Ramos (cell line): Measurements from ENCODE around the gene CERS1.

Source experiments
- in situ Hi-C: fragments of 300-500 bp; cut with MboI; formaldehyde crosslinking; loops from one replicate; pipeline ENCODE4 v1.14.3; 2022; ENCODE audit warnings: low sequenced_read_pairs; ENCODE audit not compliant: unreplicated experiment

Gene CERS1

DNA sequence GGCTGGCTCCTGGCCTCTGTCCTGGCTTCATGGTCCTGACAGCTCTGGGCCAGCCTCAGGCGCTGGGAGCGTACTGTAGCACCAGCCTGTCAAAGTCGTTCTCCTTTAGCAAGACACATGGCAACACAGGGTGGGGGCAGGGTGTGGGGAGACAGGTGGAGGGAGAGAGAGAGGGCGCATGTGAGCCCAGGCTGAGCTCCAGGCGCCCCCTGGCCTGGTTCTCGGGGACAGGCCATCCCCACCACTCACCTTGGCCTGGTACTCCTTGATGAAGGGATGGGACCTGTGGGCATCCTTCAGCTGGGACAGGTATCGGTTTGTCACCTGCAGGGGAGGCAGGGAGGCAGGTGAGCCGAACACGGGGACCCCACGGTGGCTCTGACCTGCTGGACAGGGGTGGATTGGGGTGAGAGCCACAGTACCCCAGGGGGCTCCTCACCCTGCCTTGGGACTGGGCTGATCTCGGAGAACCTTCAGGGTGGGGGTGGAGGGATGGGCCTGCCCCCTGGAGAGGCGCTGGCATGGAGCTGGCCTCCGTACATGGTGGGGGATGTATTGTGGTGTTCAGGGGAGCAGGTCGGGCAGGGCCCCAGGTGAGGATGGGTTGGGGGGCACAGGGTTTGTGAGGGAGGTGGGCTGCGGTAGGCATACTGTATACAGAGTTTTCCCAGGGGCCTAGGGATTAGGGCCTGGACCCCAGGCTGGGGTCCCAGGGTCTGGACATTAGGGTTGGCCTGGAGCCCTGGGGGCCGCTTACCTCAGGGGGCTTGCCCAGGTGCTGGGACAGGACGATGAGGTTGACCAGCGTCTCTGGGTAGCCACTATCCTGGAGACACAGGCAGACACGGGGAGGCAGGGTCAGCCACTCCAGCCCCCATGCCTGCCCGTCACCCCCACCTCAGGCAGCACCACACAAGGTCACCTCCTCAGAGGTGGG, 3.9 kb upstream of the CERS1 start:
- in situ Hi-C loops, result no loop called here

DNA sequence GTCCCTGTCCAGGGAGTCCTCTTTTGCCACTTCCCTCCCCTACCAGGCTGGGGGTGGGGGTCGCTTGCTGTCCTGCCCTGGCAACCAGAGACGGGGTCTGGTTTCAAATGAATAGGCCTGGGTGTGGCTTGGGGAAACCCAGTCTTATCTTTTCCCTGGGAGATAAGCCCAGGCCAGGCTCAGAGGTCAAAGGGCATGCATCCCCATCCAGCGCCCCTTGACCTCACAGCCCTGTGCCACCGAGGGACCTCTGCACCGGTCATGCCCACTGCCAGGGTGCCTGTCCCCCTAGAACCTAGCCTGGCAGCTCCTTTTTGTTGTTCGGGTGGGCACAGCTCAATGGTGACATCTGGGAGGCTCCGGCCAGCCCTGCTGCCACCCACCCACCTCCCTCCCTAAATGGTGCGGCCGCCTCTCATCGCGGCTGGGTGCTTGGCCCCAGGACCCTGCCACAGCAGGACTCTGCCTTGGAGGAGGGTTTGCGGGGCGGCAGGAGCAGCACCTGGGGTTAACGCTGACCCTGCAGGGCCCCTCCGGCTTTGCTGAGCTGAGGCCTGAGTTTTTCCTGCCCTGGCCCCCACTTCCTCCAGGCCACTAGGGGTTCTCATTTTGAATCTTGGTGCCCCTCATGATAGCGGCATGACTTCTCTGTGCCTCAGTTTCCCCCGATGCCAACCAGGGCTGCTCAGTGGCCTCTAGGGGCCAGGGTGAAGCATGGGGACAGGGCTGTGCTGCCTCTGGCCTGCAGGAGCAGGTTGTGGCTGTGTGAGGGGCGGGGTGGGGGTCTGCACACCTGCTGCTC, 2.9 kb upstream of the CERS1 start:
- in situ Hi-C loops, result no loop called here

DNA sequence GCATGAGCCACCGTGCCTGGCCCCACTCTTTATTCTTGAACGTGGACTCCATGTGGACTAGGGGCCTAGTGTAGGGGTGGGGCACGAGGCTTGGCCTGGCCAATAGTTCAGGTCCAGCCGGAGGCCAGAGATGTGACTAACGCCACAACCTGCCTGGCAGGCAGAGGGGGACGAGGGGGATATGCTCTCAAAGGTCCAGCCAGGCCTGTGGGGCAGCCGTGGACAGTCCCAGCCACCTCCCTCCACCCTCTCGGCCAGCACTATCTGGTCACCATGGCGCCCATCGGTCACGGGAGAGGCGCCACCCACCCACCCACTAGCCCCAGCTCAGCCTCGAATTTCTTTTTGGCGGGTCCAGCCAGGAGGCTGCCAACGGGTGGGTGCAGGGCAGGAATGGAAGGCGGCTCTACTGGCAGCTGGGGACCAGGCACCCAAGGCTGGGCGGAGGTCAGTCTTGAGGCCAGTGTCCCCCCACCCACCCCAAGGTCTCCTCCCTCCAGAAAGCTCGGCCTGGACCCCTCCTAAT, 2.2 kb upstream of the CERS1 start:
- in situ Hi-C loops, result no loop called here

DNA sequence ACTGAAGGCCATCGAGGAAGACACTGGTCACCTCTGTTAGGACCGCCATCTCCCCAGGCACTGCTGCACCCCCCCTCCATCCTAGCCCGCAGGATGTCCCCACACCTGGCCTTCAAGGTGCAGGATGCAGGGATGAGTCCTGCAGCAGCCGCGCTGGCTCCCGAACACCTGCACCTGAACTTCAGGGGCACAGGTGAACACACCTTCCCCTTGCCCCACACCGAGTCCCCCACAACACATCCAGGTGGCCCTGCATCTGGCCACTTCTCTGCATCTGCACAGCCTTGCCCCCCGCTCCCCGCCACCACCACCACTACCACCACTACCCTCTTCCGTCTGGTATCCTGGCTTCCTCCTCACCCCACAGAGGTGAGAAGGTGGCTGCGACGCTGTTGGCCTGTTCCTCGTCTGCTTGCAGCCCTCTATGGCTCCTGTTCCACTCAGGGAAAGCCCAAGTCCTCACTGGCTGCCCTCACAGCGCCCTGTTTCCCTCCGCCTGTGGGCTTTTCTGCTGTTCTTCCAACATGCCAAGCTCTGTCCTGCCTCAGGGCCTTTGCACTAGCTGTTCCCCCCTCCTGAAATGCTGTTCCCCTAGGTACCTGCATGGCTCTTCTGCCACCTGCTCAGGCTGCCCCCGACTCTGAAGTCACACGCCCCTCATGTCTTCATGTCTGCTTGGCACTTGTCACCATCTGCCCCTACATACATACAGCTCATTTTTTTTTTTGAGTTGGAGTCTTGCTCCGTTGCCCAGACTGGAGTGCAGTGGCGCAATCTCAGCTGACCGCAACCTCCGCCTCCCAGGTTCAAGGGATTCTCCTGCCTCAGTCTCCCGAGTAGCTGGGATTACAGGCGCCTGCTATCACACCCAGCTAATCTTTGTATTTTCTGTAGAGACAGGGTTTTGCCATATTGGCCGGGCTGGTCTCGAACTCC, 1.4 kb upstream of the CERS1 start:
- in situ Hi-C loops, result no loop called here

DNA sequence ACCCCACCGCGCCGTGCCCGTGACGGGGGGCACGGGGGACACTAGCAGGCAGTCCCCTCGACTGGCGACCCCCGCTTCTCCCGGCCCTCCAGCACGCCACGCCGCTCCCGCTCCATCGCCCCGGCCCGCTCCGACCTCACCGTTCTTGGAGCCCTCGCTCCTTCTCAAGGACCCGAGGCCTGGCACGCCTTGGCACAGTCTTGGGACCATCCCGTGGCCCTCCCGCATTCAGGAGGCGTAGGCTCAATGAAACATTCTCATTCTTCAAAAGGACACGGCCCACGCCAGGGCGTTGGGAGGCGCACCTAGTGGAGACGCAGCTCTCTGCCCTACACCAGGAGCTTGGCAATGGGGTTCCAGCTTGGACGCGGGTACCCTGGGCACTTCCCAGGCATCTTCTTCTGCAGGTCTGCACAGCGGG, 473 bp upstream of the CERS1 start:
- in situ Hi-C loops, result no loop called here

DNA sequence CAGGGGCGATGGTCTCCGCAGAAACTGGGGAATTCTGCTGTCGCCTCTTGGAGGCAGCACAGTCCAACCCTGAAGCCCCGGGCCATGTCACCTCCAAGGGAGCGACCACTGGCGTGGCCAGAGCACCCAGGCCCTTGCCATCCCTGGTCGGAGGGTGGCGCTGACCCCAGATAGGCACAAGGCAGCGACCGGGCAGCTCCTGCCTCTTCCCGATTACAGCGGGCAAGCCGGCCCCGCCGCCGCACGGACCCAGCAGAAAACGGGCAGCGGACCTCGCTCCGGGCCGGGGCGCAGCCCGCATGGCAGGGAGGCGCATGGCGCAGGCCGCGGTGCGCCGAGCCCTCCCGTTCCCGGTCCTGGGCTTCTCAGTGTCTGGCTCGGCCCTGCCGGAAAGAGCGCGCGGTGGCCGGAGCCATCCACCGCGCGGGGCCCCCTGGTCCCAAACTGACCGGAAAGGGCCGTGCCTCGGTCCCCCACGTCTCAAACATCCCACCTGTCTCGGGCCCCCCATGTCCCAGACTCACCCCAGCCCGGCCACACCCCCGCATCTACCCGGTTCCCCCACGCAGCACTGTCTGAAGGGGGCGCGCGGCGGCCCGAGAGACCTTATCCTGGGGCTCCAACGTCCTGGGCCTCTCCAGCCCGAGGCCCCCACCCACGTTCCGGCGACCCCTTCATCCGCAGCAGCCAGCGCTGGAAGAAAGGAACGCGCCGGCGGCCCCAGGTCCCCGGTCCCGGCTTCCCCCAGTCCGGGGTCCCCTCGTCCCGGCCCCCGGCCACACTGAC, 727 bp downstream of the CERS1 start:
- in situ Hi-C loops, result no loop called here

DNA sequence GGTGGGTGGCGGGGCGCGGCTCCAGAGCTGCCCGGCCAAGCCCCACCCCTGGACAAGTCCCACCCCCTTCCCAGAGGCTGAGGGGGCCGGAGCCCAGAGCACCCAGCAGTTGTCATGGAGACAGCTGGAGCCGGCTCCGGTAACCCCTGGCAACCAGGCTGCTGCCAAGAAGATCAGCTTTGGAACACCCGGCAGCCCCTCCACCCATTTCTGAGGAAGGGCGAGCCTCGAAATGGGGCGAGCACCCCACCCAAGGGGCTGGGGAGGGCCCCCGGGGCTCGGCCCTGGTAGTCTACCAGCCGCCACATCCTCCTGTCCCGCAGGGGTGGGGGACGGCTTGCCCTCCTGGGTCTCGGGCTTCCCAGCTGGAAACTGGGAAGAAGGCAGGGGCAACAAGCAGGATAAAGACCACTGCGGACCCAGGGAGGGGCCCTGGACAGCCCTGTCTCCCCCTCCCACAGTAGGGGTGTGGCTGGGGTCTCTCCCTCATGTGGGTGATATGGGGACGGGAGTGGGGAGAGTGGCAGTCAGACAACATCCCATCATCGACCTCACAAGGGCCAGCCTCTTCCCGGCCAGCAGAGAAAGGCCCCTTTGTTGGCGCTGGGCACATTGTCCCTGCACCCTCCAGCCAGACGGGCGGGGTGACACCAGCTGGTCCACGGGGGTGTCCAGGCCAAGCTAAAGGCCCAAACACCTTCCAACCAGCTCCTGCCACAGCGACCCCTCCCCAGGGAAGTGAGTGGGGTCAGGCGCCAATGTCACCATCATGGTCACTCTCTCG, 1.5 kb downstream of the CERS1 start:
- in situ Hi-C loops, result no loop called here

DNA sequence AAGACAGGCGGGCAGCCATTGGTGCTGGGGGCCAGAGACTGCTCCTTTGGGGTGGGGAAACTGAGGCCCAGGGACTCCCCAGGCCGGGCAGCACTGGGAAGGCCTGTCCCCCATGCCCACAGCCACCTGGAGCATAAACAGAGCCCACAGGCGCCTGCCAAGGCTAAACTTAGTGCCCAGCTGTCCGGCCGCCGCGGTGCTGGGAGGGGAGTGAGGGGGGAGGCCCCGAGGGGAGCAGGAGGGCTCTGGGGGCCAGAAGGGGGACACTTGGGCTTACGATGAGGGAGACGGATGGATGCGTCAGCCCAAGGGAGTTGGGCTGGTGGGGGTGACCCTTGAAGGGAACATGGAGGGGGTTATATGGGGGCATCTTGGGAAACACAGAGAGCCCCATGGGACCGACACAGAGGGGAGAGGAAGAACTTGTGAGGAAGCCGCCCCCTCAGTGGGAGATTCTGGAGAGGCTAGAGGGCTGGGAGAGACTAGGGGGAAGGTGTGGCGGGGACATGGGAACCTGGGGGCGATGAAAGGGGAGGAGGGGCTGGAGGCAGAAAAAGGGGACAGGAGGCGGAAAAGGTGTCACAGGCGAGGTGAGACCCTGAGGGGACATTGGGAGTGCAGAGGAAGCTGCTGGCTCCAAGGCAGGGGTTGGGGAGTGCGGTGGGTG, 2.2 kb downstream of the CERS1 start:
- in situ Hi-C loops, result no loop called here

DNA sequence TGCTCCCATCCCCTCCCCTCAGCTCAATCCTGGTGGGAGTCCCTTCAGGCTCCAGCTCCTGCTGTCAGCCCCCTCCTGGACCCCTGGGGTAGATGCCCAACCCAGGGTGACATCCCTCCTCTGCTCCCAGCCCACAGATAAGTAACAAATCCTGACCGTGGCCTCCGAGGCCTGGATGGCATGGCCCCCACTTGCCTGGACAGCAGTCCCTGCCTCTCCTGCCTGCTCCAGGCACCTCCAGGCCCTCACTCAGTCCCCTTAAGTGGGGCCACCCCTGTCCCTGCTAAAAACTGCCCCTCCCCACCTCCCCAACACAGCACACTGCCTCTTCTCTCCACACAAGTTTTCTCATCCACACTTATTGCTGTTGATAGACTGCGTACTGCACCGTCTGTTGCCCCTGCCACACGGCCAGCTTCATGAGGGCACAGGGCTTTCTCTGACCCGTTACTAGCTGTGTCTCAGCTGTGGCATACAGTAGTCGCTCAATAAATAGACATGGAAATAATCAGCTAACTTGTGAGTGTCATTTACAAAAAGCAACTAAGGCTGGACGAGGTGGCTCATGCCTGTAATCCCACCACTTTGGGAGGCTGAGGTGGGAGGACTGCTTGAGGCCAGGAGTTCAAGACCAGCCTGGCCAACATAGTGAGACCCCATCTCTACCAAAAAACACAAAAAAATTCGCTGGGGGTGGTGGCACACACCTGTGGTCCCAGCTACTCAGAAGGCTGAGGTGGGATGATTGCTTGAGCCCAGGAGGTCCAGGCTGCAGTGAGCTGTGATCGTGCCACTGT, 5.8 kb downstream of the CERS1 start:
- in situ Hi-C loops, result no loop called here

DNA sequence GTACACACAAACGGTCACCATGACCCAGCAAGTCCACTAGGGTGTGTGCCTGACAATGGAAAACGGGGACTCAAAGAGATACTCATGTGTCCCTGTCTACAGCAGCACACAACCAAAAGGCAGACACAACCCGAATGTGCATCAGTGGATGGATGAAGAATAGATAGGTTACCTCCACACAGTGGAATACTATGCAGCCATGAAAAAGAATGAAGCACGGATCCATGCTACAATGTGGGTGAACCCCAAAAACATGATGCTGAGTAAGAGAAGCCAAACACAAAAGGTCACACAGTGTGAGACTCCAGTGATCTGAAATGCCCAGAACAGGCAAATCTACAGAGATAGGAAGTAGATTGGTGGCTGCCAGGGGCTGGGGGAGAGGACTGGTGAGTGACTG, 9.0 kb downstream of the CERS1 start:
- in situ Hi-C loops, result no loop called here

DNA sequence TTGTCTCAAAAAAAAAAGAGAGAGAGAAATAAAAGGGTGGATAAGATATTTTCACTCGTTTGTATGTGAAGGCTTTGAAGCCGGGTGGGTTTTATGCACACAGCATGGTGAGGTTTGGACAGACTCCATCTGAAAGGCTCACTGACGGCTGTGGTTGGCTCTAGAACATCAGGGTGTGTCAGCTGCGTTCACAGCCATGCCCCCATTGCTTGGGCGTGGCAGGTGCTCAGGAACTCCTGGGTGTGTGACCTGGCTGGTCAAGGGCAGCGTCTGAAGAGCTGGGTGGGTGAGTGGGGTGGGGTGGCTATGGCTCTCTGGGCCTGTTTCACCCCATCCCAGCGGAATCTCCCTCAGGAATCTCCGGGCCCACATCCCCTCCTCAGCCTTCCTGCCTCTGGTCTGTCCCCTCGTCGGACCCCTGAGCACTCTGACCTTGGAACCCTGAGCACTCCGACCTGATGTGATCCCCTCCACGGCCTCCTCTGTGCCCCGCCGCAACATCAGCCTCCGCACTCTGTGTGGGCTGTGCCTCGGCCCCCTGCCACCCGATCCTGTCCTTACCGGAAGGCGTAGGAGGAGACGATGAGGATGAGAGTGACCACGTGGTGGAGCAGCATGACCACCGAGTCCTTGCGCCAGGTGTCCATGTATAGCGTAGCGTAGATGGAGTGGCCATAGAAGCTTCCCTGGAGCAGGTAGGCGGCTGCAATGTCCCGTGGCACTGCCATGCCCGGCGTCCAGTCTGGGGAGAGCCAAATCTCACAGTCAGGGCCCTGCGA, 12.2 kb downstream of the CERS1 start:
- in situ Hi-C loops, result no loop called here

DNA sequence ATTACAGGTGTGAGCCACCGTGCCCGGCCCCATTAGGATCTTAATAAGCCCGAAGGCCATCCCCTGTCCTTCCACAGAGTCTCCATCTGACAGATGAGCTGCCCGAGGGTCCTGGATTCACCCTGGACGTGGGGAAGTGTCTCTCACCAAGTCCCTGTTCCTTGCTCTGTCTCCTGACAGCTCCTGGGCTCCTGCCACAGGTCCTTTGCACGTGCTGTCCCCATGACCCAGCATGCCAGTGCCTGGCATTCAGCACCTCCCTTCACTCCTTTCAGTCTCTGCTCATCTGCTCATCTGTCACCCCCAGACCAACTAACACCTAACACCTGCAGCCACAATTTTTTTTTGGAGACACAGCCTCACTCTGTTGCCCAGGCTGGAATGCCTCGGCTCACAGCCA, 14.5 kb downstream of the CERS1 start:
- in situ Hi-C loops, result no loop called here

DNA sequence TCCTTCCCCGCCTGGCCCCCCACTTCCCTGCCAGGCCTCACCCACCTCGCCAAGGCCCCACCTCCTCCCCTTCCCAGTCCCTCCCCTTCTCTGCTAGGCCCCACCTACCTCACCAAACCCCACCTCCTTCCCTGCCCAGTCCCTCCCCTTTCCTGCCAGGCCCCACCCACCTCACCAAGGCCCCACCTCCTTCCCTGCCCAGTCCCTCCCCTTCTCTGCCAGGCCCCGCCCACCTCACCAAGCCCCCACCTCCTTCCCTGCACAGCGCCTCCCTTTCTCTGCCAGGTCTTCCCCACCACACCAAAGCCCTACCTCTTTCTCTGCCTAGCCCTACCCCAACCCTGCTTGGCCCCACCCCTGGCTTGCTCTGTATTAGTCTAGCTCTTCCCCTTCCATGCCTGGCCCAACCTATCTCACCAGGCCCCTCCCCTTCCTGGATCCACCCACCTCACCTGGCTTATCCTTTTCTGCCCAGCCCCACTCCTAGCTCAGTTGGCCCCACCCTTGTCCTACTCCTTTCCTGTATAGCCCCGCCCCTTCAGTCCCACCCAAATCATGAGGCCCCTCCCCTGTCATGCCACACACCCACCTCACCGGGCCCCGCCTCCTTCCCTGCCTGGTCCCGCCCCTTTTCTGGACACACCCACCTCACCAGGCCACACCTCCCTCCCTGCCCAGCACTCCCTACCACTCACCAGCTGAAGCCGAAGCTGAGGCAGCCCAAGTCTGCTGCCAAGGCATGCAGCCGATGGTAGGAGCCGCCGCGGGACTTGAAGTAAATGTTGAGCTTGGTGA, 16.2 kb downstream of the CERS1 start:
- in situ Hi-C loops, result no loop called here

DNA sequence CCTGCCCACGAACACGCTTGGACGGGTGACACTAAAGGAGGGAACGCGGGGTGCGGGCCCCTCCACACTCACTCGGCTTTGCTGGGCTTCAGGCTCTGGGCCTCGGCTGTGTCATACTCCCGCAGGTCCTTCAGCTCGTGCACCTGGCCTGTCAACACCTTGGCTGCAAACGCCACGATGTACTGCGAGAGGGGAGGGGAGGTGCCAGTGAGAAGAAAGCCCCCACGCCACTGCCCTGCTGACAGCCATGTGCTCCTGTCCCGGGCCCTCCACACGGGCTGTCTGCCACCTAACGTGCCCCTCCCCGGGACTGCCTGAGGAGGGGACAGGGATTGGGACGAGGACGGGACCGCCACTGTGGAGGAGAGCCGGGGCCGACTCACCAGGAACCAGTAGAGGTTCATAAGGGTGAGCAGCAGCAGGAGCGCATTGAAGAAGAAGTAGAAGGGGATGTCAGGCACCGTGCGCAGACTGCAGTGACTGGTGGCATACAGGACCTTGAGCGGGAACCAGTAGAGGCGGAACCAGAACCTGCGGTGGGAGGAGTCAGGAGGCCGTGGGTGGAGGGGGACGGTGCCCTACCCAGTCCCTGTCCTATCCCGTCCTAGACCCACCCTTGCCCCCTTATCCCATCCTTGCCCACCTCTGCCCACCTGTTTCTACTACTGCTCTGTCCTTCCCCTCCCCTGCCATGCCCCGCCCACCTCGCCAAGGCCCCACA, 16.9 kb downstream of the CERS1 start:
- in situ Hi-C loops, result no loop called here
